ENCODE results near the gene LCNL1.

Gene LCNL1

GRCh38 chr9:136941231-136942111 is 41.3 kb upstream of the LCNL1 start:
- TF ChIP-seq CTCF (IDR thresholded peaks at IDR 0.05) = no peak
- no peak overlapping the region for H3K27ac ChIP-seq
- no peak overlapping the region for H2AFZ ChIP-seq
- no peaks in the 10 kb centered on the region for H3K79me2 ChIP-seq
- H3K9ac ChIP-seq = no peak overlapping the region
- H3K27me3 ChIP-seq (ENCODE audit: control insufficient read depth, insufficient read depth, low read length) = no peaks in the 10 kb centered on the region
- peaks cover 3% of the 10 kb centered on the region for H3K4me1 ChIP-seq
- no peak overlapping the region for H3K4me2 ChIP-seq (ENCODE audit: low read length)
- H3K36me3 ChIP-seq (ENCODE audit: control insufficient read depth, insufficient read depth, low read length) = no peaks in the 10 kb centered on the region
- no peaks in the 10 kb centered on the region for H3K9me3 ChIP-seq (ENCODE audit: control insufficient read depth, low read length)
- no peak overlapping the region for H3K4me3 ChIP-seq (ENCODE audit: low read depth, low read length)

- Histone ChIP-seq H3K79me2 (no peaks in the 10 kb centered on the region), H3K36me3 (ENCODE audit: control insufficient read depth, insufficient read depth, low read length) (no peaks in the 10 kb centered on the region), H3K4me2 (ENCODE audit: low read length) (no peak overlapping the region), H3K9me3 (ENCODE audit: control insufficient read depth, low read length) (no peaks in the 10 kb centered on the region), H3K27me3 (ENCODE audit: control insufficient read depth, insufficient read depth, low read length) (no peaks in the 10 kb centered on the region), H3K9ac (no peak overlapping the region), H3K4me3 (ENCODE audit: low read depth, low read length) (no peak overlapping the region), H3K27ac (no peak overlapping the region), H2AFZ (no peak overlapping the region), H3K4me1 (peaks cover 3% of the 10 kb centered on the region)
- TF ChIP-seq CTCF (IDR thresholded peaks at IDR 0.05) = no peak
Measured at GRCh38 chr9:136942112-136942880, 40.5 kb upstream of the LCNL1 start.

- H3K9me3 ChIP-seq (ENCODE audit: control insufficient read depth, low read length) = no peaks in the 10 kb centered on the region
- H3K79me2 ChIP-seq = no peaks in the 10 kb centered on the region
- no peak overlapping the region for H3K27ac ChIP-seq
- H3K9ac ChIP-seq = no peak overlapping the region
- peaks cover 3% of the 10 kb centered on the region for H3K4me1 ChIP-seq
- H3K36me3 ChIP-seq (ENCODE audit: control insufficient read depth, insufficient read depth, low read length) = no peaks in the 10 kb centered on the region
- no peaks in the 10 kb centered on the region for H3K27me3 ChIP-seq (ENCODE audit: control insufficient read depth, insufficient read depth, low read length)
- H3K4me2 ChIP-seq (ENCODE audit: low read length) = no peak overlapping the region
- no peak overlapping the region for H3K4me3 ChIP-seq (ENCODE audit: low read depth, low read length)
- H2AFZ ChIP-seq = no peak overlapping the region
- TF ChIP-seq CTCF (IDR thresholded peaks at IDR 0.05) = no peak
Measured at GRCh38 chr9:136942881-136943230, 39.9 kb upstream of the LCNL1 start.

- no peak for TF ChIP-seq CTCF (IDR thresholded peaks at IDR 0.05)
- peaks cover 3% of the 10 kb centered on the region for H3K4me1 ChIP-seq
- H3K9ac ChIP-seq = no peak overlapping the region
- H3K27ac ChIP-seq = peak overlapping the region; percentile 19
- peak overlapping the region; percentile 83 for H3K4me2 ChIP-seq (ENCODE audit: low read length)
- H2AFZ ChIP-seq = peak overlapping the region; percentile 28
- no peaks in the 10 kb centered on the region for H3K27me3 ChIP-seq (ENCODE audit: control insufficient read depth, insufficient read depth, low read length)
- H3K36me3 ChIP-seq (ENCODE audit: control insufficient read depth, insufficient read depth, low read length) = no peaks in the 10 kb centered on the region
- H3K4me3 ChIP-seq (ENCODE audit: low read depth, low read length) = peak overlapping the region; percentile 78
- no peaks in the 10 kb centered on the region for H3K9me3 ChIP-seq (ENCODE audit: control insufficient read depth, low read length)
- no peaks in the 10 kb centered on the region for H3K79me2 ChIP-seq
Measured at GRCh38 chr9:136943291-136944211, 39.2 kb upstream of the LCNL1 start.
